ENCODE results near the gene OLFM1. TPM values are rescaled to one million over a fixed set of nuclear protein-coding genes. Genes with fewer than 3 reads are reported as not detected.
A peak's percentile ranks its signal among the peaks of the same experiment; 100 is the strongest.

OLFM1 gene
- total RNA-seq, 3 donors from 2014 or later = 17.4 to 25.2 (median 22.1) TPM

DNA sequence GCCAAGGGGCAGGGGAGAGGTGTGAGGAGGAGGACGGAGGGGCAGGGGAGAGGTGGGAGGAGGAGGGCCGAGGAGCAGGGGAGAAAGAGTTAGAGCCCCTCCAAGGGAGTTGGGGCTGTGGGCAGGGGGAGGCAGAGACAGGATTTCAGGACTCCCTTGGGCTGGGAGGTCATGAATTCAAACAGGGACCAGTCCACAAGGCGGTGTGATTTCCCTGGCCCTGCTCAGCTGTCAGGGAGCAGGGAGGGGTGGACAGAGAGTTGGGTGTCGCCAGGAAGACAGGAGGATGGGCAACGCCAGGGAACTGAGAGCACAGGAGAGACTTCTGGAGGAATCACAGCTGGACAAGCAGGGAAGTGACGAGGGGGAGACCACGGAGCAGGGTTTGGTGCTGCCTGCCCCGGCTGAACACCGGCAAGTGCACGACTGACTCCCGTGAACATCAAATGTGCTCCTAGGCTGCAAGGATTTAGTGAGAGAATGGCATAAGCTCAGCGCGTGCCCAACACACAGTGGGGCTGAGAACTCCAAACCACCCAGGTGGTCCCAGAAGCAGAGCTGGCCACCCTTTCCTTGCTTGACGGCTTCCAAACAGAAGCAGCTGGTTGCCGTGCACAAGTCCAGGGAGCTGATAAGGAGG, 17.8 kb upstream of the OLFM1 start:
- TF ChIP-seq POLR2A (IDR thresholded peaks at IDR 0.05) (no peak), POLR2AphosphoS5 (IDR thresholded peaks at IDR 0.05) (no peak)
- TF ChIP-seq, protein P1, sequence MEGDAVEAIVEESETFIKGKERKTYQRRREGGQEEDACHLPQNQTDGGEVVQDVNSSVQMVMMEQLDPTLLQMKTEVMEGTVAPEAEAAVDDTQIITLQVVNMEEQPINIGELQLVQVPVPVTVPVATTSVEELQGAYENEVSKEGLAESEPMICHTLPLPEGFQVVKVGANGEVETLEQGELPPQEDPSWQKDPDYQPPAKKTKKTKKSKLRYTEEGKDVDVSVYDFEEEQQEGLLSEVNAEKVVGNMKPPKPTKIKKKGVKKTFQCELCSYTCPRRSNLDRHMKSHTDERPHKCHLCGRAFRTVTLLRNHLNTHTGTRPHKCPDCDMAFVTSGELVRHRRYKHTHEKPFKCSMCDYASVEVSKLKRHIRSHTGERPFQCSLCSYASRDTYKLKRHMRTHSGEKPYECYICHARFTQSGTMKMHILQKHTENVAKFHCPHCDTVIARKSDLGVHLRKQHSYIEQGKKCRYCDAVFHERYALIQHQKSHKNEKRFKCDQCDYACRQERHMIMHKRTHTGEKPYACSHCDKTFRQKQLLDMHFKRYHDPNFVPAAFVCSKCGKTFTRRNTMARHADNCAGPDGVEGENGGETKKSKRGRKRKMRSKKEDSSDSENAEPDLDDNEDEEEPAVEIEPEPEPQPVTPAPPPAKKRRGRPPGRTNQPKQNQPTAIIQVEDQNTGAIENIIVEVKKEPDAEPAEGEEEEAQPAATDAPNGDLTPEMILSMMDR (IDR thresholded peaks at IDR 0.05) = no peak
- Histone ChIP-seq H3K27me3 (peaks cover 0 to 50% of the 10 kb centered on the region in 2 donors), H3K27ac (no peak overlapping the region), H3K4me3 (no peak overlapping the region), H3K9me3 (peaks cover 5 to 6% of the 10 kb centered on the region in 2 donors), H3K36me3 (no peaks in the 10 kb centered on the region), H3K4me1 (no peaks in the 10 kb centered on the region)
- DNase-seq (ENCODE audit: low spot score in 2 of 2) = peak in 1 of 2 donors; percentile 49
- intact Hi-C loops (cut with DNase I; ENCODE audit: low total_unique reads) = loop anchor here (5.0 kb wide), 1 partner anchor 1188 kb away; no protein-coding TSS in a partner anchor

DNA sequence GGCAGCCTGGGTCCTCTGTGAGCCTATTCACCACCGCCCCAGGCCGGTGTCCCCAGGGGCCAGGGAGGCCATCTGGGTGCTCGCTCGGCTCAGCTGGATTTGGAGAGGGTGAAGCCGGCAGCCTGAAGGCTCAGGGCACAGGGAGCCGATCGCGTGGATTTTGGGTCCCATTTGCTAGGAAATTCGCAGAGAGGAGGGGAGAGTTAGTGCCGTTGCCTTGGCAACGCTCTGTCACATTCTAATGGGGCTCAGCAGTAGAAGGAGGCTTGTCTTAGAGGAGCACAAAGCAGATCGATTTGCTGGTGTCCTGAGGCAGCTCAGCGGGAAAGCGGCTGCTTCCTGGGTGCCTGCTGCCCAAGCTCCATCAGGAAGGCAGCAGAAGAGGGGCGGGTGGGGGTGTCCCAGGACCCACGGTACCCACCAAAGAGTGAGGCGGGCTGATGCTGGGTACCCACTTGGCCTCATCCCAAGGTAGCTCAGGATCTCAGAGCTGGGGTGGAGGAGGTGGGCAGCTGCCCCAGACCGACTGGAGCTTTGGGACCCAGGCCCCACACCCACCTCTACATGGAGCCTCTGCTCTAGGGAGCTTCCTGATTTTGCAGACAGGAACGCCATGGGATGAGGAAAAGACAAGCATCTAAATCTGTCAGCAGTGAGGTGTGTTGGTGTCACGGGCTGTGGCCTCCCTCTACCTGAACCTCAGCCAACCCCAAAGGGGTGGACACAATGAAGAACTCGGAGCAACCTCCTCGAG, 17.1 kb upstream of the OLFM1 start:
- no peak overlapping the region for H3K27ac ChIP-seq
- no peak overlapping the region for H3K4me3 ChIP-seq
- DNase-seq (ENCODE audit: low spot score in 2 of 2) = peak in 1 of 2 donors; percentile 20
- H3K27me3 ChIP-seq = peaks cover 0 to 46% of the 10 kb centered on the region in 2 donors
- intact Hi-C loops (cut with DNase I; ENCODE audit: low total_unique reads) = loop anchor here (5.0 kb wide), 1 partner anchor 1187 kb away; no protein-coding TSS in a partner anchor
- no peaks in the 10 kb centered on the region for H3K36me3 ChIP-seq
- no peaks in the 10 kb centered on the region for H3K4me1 ChIP-seq
- H3K9me3 ChIP-seq = peaks cover 0 to 1% of the 10 kb centered on the region in 2 donors
- TF ChIP-seq, protein P1 (IDR thresholded peaks at IDR 0.05) = no peak
- TF ChIP-seq POLR2AphosphoS5 (IDR thresholded peaks at IDR 0.05) (no peak), POLR2A (IDR thresholded peaks at IDR 0.05) (no peak)

DNA sequence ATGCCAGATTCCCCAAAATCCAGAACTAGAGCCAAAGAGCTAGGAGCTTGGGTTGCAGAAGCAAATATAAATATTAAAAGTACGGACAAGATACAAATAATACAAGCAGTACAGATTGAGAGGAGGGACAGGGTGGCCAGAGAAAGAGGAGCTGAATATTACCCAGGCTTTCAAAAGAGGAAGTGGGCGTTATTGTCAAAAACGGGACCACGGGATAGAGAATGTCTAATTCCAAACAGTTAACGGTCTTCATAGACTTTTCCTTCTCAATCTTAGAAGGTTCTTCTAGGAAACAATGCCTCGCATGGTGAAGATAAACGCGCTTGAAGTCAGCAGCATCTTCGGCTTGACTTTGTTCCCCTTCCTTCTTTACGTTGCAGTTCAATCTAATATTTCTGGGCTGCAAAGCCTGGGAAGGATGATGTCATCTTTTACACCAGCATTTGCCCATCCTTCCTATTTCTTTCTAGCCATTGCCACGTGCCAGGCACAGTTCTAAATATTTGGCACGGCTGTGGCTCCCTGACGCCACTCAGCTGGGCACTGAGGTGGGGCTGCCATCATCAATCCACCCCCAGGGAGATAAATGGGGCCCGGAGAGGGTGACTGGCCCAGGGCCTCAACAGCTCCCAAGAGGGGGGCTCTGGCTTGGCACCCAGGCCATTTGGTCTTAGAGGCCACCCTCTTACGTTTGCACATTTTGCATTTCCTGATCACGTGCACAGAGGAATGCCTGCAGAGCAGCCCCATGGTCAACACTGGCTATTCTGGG, 16.3 kb upstream of the OLFM1 start:
- no peak overlapping the region for H3K27ac ChIP-seq
- peaks cover 0 to 50% of the 10 kb centered on the region in 2 donors for H3K27me3 ChIP-seq
- no peak overlapping the region for H3K4me3 ChIP-seq
- TF ChIP-seq, protein P1 (IDR thresholded peaks at IDR 0.05) = no peak
- TF ChIP-seq POLR2A (IDR thresholded peaks at IDR 0.05) (no peak), POLR2AphosphoS5 (IDR thresholded peaks at IDR 0.05) (no peak)
- intact Hi-C loops (cut with DNase I; ENCODE audit: low total_unique reads) = loop anchor here (5.0 kb wide), 1 partner anchor 1186 kb away; no protein-coding TSS in a partner anchor
- H3K4me1 ChIP-seq = no peaks in the 10 kb centered on the region
- H3K9me3 ChIP-seq = no peaks in the 10 kb centered on the region
- DNase-seq (ENCODE audit: low spot score in 2 of 2) = no peak
- no peaks in the 10 kb centered on the region for H3K36me3 ChIP-seq

DNA sequence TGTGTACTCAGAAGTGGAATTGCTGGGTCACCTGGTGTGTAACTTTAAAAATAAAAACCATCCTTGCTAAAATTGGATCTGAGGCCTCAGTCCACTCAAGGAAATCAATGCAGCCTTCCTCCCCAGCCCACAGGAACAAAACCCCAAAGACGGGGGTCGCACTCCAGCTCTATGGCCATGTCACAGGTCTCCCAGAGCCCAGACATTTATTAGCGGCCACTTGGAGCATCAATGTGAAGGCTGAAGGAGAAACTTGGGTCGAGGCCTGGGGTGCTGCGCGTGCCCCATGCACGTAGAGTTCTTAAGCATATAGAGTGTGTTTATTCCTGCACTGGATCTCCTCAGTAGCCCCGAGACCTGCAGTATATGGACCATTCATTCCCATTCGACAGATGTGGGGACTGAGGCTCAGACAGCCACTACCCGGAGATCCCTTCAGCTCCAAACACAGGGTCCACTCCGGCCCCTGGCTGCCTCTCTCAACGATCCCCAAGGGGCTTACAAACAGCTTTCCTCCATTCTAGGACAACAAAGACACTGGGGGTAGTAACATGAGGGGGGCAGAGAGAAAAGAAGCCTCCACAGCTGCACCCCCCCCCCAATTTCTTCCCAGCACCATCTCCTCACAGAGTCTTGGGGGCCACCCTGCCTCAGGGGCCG, 14.3 kb upstream of the OLFM1 start:
- TF ChIP-seq POLR2A (IDR thresholded peaks at IDR 0.05) = no peak
- TF ChIP-seq, protein P1 (IDR thresholded peaks at IDR 0.05) = no peak
- no peak for TF ChIP-seq POLR2AphosphoS5 (IDR thresholded peaks at IDR 0.05)
- Histone ChIP-seq H3K36me3 (no peaks in the 10 kb centered on the region), H3K4me3 (no peak overlapping the region), H3K4me1 (no peaks in the 10 kb centered on the region), H3K27me3 (peaks cover 0 to 46% of the 10 kb centered on the region in 2 donors), H3K27ac (no peak overlapping the region), H3K9me3 (no peaks in the 10 kb centered on the region)
- intact Hi-C loops (cut with DNase I; ENCODE audit: low total_unique reads) = loop anchor here (5.0 kb wide), 1 partner anchor 1184 kb away; no protein-coding TSS in a partner anchor
- peak in 1 of 2 donors; percentile 34 for DNase-seq (ENCODE audit: low spot score in 2 of 2)

All from breast epithelium (tissue), 4 donors.